Adrenal gland (tissue), 5 donors: ENCODE results near the gene SMARCC2.

Experiments
- POLR2A ChIP-seq, 2 donors: fragments of 450-650 bp; IDR thresholded peaks; one replicate each; pipeline ENCODE4 v1.6.1; 2017; ENCODE audit warnings: antibody characterized with exemption in 2 of 2, mild to moderate bottlenecking in 2 of 2, moderate library complexity in 1 of 2
- TF ChIP-seq, protein P1 (sequence below), 6 experiments: fragments of 450-650 bp in 4 of 6; fragments of 200-600 bp in 2 of 6; sonication (generic) in 1 of 6; IDR thresholded peaks; 1 replicate in 5 of 6; 2 replicates in 1 of 6; pipeline versions ENCODE4 v1.5.1 to v1.8.0; 2016 to 2021; ENCODE audit warnings: antibody characterized with exemption in 6 of 6, mild to moderate bottlenecking in 2 of 6, moderate library complexity in 1 of 6
- donor health status: DM: no; HTN: no; CAD: no.

GRCh38 chr12:56192582-56192981 lies 3.3 kb upstream of the SMARCC2 start:
- TF ChIP-seq, protein P1, sequence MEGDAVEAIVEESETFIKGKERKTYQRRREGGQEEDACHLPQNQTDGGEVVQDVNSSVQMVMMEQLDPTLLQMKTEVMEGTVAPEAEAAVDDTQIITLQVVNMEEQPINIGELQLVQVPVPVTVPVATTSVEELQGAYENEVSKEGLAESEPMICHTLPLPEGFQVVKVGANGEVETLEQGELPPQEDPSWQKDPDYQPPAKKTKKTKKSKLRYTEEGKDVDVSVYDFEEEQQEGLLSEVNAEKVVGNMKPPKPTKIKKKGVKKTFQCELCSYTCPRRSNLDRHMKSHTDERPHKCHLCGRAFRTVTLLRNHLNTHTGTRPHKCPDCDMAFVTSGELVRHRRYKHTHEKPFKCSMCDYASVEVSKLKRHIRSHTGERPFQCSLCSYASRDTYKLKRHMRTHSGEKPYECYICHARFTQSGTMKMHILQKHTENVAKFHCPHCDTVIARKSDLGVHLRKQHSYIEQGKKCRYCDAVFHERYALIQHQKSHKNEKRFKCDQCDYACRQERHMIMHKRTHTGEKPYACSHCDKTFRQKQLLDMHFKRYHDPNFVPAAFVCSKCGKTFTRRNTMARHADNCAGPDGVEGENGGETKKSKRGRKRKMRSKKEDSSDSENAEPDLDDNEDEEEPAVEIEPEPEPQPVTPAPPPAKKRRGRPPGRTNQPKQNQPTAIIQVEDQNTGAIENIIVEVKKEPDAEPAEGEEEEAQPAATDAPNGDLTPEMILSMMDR (IDR thresholded peaks at IDR 0.05) = no peak
- TF ChIP-seq POLR2A (IDR thresholded peaks at IDR 0.05) = no peak
